ENCODE measurements around the gene FXYD2. TPM values are rescaled to one million over a fixed set of nuclear protein-coding genes. Genes with fewer than 3 reads are reported as not detected.

Gene FXYD2
- total and polyA plus RNA-seq, 3 experiments from 2014 or later = 5.4 to 67.9 (median 8.0) TPM

DNA sequence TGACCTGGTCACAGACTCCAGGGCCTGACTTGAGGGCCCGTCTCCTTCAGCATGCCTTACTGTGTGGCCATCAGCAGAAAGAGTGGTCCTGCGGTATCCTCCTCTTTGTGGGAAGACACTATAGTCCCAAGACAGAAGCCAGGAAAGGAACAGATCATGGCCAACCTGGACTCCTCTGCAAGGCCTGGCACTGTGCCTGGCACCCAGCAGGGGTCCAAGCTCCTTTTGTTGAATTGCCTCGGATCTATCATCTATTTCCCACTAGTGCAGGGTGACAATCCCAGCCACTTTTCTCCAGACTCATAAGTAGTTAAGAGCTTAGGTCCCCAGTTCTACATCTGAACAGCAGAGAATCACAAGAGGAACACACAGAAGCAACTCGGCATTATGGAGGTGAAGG lies 54.5 kb downstream of the FXYD2 start:
- H3K27me3 ChIP-seq (ENCODE audit: insufficient read depth, low read length, poor library complexity, severe bottlenecking) = no peaks in the 10 kb centered on the region
- H3K36me3 ChIP-seq (ENCODE audit: insufficient read depth, low read length) = no peaks in the 10 kb centered on the region
- H3K9me3 ChIP-seq (ENCODE audit: low read length) = no peaks in the 10 kb centered on the region
- H3K27me3 Mint-ChIP-seq = peaks cover 5% of the 10 kb centered on the region in 2 donors
- DNase-seq = no peak
- no peaks in the 10 kb centered on the region for H3K4me1 ChIP-seq (ENCODE audit: insufficient read depth, low read length)
- no peaks in the 10 kb centered on the region for H3K9me3 Mint-ChIP-seq
- no peak overlapping the region for H3K4me3 Mint-ChIP-seq
- H3K27ac ChIP-seq (ENCODE audit: low read depth, low read length) = no peak overlapping the region
- peak overlapping the region in 1 of 8 donors; percentile 51 for H3K27ac Mint-ChIP-seq
- ChIA-PET POLR2A (no interaction called here), CTCF (no interaction called here)
- peaks cover 0 to 1% (median 0%) of the 10 kb centered on the region in 3 donors for H3K36me3 Mint-ChIP-seq
- no peak overlapping the region for H3K4me3 ChIP-seq (ENCODE audit: low read length)
- H3K4me1 Mint-ChIP-seq = no peaks in the 10 kb centered on the region

Other genes with a start within 250 kb of the FXYD2 start
- under 1 TPM; 0.48 to 0.91 TPM for gene DSCAML1, start 27.5 kb downstream of the FXYD2 start, total RNA-seq
- not detected for gene DSCAML1, start 27.5 kb downstream of the FXYD2 start, polyA plus RNA-seq
- gene FXYD6, start 51.9 kb upstream of the FXYD2 start, total RNA-seq = under 1 TPM in 1 of 2 experiments, not detected in 1; 0.11 TPM
- gene FXYD6, start 51.9 kb upstream of the FXYD2 start, polyA plus RNA-seq = not detected
- 1 to 10 TPM; 1.4 to 1.5 TPM for gene TMPRSS13, start 104.7 kb upstream of the FXYD2 start, total RNA-seq
- gene TMPRSS13, start 104.7 kb upstream of the FXYD2 start, polyA plus RNA-seq = 1.5 TPM
- 100 to 1,000 TPM; 120 to 122 TPM for gene IL10RA, start 161.7 kb upstream of the FXYD2 start, total RNA-seq
- gene IL10RA, start 161.7 kb upstream of the FXYD2 start, polyA plus RNA-seq = 659 TPM

Measured in CD8-positive, alpha-beta memory T cell (primary cell).